Progenitor cell of endocrine pancreas (in vitro differentiated cells): ENCODE data around the gene REXO2. TPM values are rescaled to one million over a fixed set of nuclear protein-coding genes. Genes with fewer than 3 reads are reported as not detected.

Experiments
- DNase-seq: peaks from one replicate; pipeline ENCODE4 v3.0.0; 2021; ENCODE audit warnings: low spot score; ENCODE audit not compliant: unreplicated experiment
- H3K27ac Mint-ChIP-seq: 2 replicates; pipeline ENCODE4 v1.8.0; 2021; ENCODE audit warnings: mild to moderate bottlenecking, moderate library complexity, mixed read lengths
- H3K27me3 Mint-ChIP-seq: 2 replicates; pipeline ENCODE4 v1.8.0; 2021; ENCODE audit warnings: mixed read lengths
- H3K36me3 Mint-ChIP-seq: 2 replicates; pipeline ENCODE4 v1.8.0; 2022; ENCODE audit warnings: mixed read lengths; ENCODE audit not compliant: insufficient read depth
- H3K4me1 Mint-ChIP-seq: 2 replicates; pipeline ENCODE4 v1.8.0; 2021; ENCODE audit warnings: low read depth, mixed read lengths
- H3K4me3 Mint-ChIP-seq: 2 replicates; pipeline ENCODE4 v1.8.0; 2021; ENCODE audit warnings: low read depth, mild to moderate bottlenecking, moderate library complexity, mixed read lengths
- H3K9me3 Mint-ChIP-seq: 2 replicates; pipeline ENCODE4 v1.8.0; 2021; ENCODE audit warnings: low read depth, mixed read lengths
- CTCF ChIP-seq: fragments of 200-600 bp; sonication (generic); IDR thresholded peaks from one replicate; pipeline ENCODE4 v1.5.0; 2021; ENCODE audit warnings: antibody characterized with exemption, mild to moderate bottlenecking; ENCODE audit not compliant: unreplicated experiment
- total RNA-seq: library from RNA; stranded (reverse); gene quantifications from 2 replicates; pipeline ENCODE4 v1.2.1, GENCODE V29; 2021

The REXO2 gene
- total RNA-seq, 1 donor from 2014 or later = 51.3 TPM

- Mint-ChIP-seq H3K4me1 (peaks cover 1% of the 10 kb centered on the region), H3K27ac (no peak overlapping the region), H3K4me3 (no peak overlapping the region), H3K36me3 (peaks cover 21% of the 10 kb centered on the region), H3K27me3 (no peaks in the 10 kb centered on the region), H3K9me3 (no peaks in the 10 kb centered on the region)
- no peak for TF ChIP-seq CTCF
- DNase-seq = no peak
These were observed 9.6 kb downstream of the REXO2 start for GRCh38 chr11:114448749-114449482.

GRCh38 chr11:114449845-114450244 is 10.6 kb downstream of the REXO2 start:
- H3K27ac Mint-ChIP-seq = no peak overlapping the region
- TF ChIP-seq CTCF = no peak
- peaks cover 17% of the 10 kb centered on the region for H3K36me3 Mint-ChIP-seq
- H3K4me1 Mint-ChIP-seq = no peaks in the 10 kb centered on the region
- H3K9me3 Mint-ChIP-seq = no peaks in the 10 kb centered on the region
- H3K4me3 Mint-ChIP-seq = no peak overlapping the region
- H3K27me3 Mint-ChIP-seq = no peaks in the 10 kb centered on the region
- DNase-seq = no peak

GRCh38 chr11:114452399-114452798 is 13.1 kb downstream of the REXO2 start:
- Mint-ChIP-seq H3K4me1 (no peaks in the 10 kb centered on the region), H3K27ac (no peak overlapping the region), H3K9me3 (no peaks in the 10 kb centered on the region), H3K27me3 (no peaks in the 10 kb centered on the region), H3K36me3 (peaks cover 7% of the 10 kb centered on the region), H3K4me3 (no peak overlapping the region)
- TF ChIP-seq CTCF = no peak
- no peak for DNase-seq

GRCh38 chr11:114463999-114464398 is 24.7 kb downstream of the REXO2 start:
- Mint-ChIP-seq H3K4me3 (no peak overlapping the region), H3K4me1 (no peaks in the 10 kb centered on the region), H3K36me3 (peaks cover 2% of the 10 kb centered on the region), H3K27me3 (no peaks in the 10 kb centered on the region), H3K27ac (no peak overlapping the region), H3K9me3 (peaks cover 13% of the 10 kb centered on the region)
- TF ChIP-seq CTCF = no peak
- no peak for DNase-seq

- Mint-ChIP-seq H3K4me3 (no peak overlapping the region), H3K4me1 (no peaks in the 10 kb centered on the region), H3K36me3 (peaks cover 3% of the 10 kb centered on the region), H3K27me3 (no peaks in the 10 kb centered on the region), H3K9me3 (peaks cover 21% of the 10 kb centered on the region), H3K27ac (no peak overlapping the region)
- no peak for DNase-seq
- TF ChIP-seq CTCF = no peak
These were observed 27.5 kb downstream of the REXO2 start for GRCh38 chr11:114466742-114467141.
